Testis (tissue), 2 donors: ENCODE measurements around the gene TRMU.

Experiments
- CTCF ChIP-seq, 3 experiments: fragments of 450-650 bp in 2 of 3; fragments of 200-600 bp in 1 of 3; sonication (generic) in 1 of 3; IDR thresholded peaks; one replicate each; pipeline ENCODE4 v1.5.1; 2016 to 2019; ENCODE audit warnings: antibody characterized with exemption in 3 of 3, mild to moderate bottlenecking in 2 of 3, moderate library complexity in 1 of 3
- POLR2A ChIP-seq: fragments of 450-650 bp; IDR thresholded peaks from one replicate; pipeline ENCODE4 v1.6.1; 2017; ENCODE audit warnings: antibody characterized with exemption, mild to moderate bottlenecking, moderate library complexity

GRCh38 chr22:46373921-46374662 lies 38.6 kb downstream of the TRMU start:
- TF ChIP-seq POLR2A (no peak), CTCF (IDR thresholded peaks at IDR 0.05) (no peak)
